Peyer's patch (tissue), 4 donors: ENCODE data around the gene SLC49A3.

ENCODE experiments used
- CTCF ChIP-seq, 6 experiments: fragments of 450-650 bp in 4 of 6; fragments of 200-600 bp in 2 of 6; sonication (generic) in 1 of 6; IDR thresholded peaks; one replicate each; pipeline ENCODE4 v1.5.1; 2017 to 2019; ENCODE audit warnings: antibody characterized with exemption in 6 of 6, mild to moderate bottlenecking in 3 of 6, moderate library complexity in 1 of 6
- POLR2A ChIP-seq, 2 donors: fragments of 450-650 bp; IDR thresholded peaks; one replicate each; pipeline ENCODE4 v1.5.1; 2017; ENCODE audit warnings: antibody characterized with exemption in 2 of 2, mild to moderate bottlenecking in 2 of 2, moderate library complexity in 2 of 2

GRCh38 chr4:656436-657337 is 32.3 kb downstream of the SLC49A3 start:
- TF ChIP-seq POLR2A (IDR thresholded peaks at IDR 0.05) (no peak), CTCF (IDR thresholded peaks at IDR 0.05) (no peak)
